HCT116 (cell line): Measurements from ENCODE around the gene LAMB2. TPM values are rescaled to one million over a fixed set of nuclear protein-coding genes. Genes with fewer than 3 reads are reported as not detected.

ENCODE experiments used
- ATAC-seq: fragments of 200-7000 bp; cut with Tn5 transposase; 2 replicates; pipeline ENCODE4 v1.9.1; 2020; ENCODE audit warnings: mild to moderate bottlenecking, moderate library complexity
- BruUV-seq: library from RNA; stranded (reverse); fragments of 400-500 nt; replicated peaks from 2 replicates; lab custom pipeline; 2021; lab: Mats Ljungman, UMichigan
- CTCF ChIA-PET: fragments of 300-600 bp; sonication (Branson Sonifier 250); formaldehyde crosslinking; loops from one replicate; lab custom pipeline; 2021; ENCODE audit warnings: antibody characterized with exemption; lab: Charles Lee
- POLR2A ChIA-PET: fragments of 300-600, 350-600 bp; sonication (Branson Sonifier 250); formaldehyde crosslinking; loops from one replicate; lab custom pipeline; 2021; ENCODE audit warnings: antibody characterized with exemption; lab: Charles Lee
- RAD21 ChIA-PET, 2 experiments: fragments of 300-600 bp; sonication (Branson Sonifier 250); formaldehyde crosslinking; loops; one replicate each; lab custom pipeline; 2023; ENCODE audit warnings: low total read pairs in 2 of 2; ENCODE audit not compliant: uncharacterized antibody in 2 of 2, unreplicated experiment in 2 of 2, low non-redundant PET in 1 of 2; lab: Charles Lee
- DNase-seq: peaks from one replicate; pipeline ENCODE4 v3.0.0-alpha.2; 2010; ENCODE audit warnings: low read depth, low spot score
- H2AFZ ChIP-seq: fragments of 200-600 bp; shearing (Covaris generic), sonication (generic); 2 replicates; pipeline ENCODE4 v1.6.1; 2017; ENCODE audit warnings: low read depth, mixed run types, mixed read lengths, antibody characterized with exemption, low read length; ENCODE audit not compliant: poor library complexity, severe bottlenecking
- H3K27ac ChIP-seq: 2 replicates; pipeline ENCODE4 v1.5.1; 2012; ENCODE audit warnings: low read depth, low read length
- H3K27me3 ChIP-seq: fragments of 200-600 bp; sonication (generic); 2 replicates; pipeline ENCODE4 v1.6.1; 2016; ENCODE audit warnings: mixed run types, low read length, mixed read lengths; ENCODE audit not compliant: insufficient read depth
- H3K36me3 ChIP-seq, 2 experiments: fragments of 200-500 bp in 1 of 2; fragments of 200-600 bp in 1 of 2; sonication (Bioruptor generic) in 1 of 2; sonication (generic) in 1 of 2; 2 replicates each; pipeline versions ENCODE4 v1.5.1 to v1.6.1; 2014 to 2016; ENCODE audit warnings: low read length in 2 of 2, inconsistent platforms in 1 of 2, mixed read lengths in 1 of 2, mixed run types in 1 of 2; ENCODE audit not compliant: insufficient read depth in 2 of 2, control insufficient read depth in 1 of 2
- H3K4me1 ChIP-seq, 2 experiments: fragments of 200-600 bp in 1 of 2; sonication (generic) in 1 of 2; 2 replicates each; pipeline versions ENCODE4 v1.5.1 to v1.6.1; 2012 to 2017; ENCODE audit warnings: low read length in 2 of 2, inconsistent platforms in 1 of 2, mild to moderate bottlenecking in 1 of 2, mixed read lengths in 1 of 2, mixed run types in 1 of 2, moderate library complexity in 1 of 2; ENCODE audit not compliant: insufficient read depth in 2 of 2, control insufficient read depth in 1 of 2
- H3K4me2 ChIP-seq: fragments of 200-600 bp; sonication (generic); 2 replicates; pipeline ENCODE4 v1.6.1; 2017; ENCODE audit warnings: mixed run types, low read length, mixed read lengths
- H3K4me3 ChIP-seq, 2 experiments: fragments of 200-600 bp in 1 of 2; sonication (generic) in 1 of 2; replicated peaks in 1 of 2; 2 replicates each; pipeline ENCODE4 v1.5.1; 2011 to 2016; ENCODE audit warnings: low read length in 2 of 2, control low read depth in 1 of 2, low read depth in 1 of 2, mild to moderate bottlenecking in 1 of 2, mixed read lengths in 1 of 2, mixed run types in 1 of 2
- H3K79me2 ChIP-seq: fragments of 200-600 bp; sonication (generic); 2 replicates; pipeline ENCODE4 v1.6.1; 2017; ENCODE audit warnings: mild to moderate bottlenecking, mixed run types, low read length, moderate library complexity, mixed read lengths; ENCODE audit not compliant: insufficient read depth
- H3K9ac ChIP-seq: fragments of 200-600 bp; sonication (generic); 2 replicates; pipeline ENCODE4 v1.6.1; 2016; ENCODE audit warnings: low read length, mixed read lengths
- H3K9me2 ChIP-seq: fragments of 200-600 bp; sonication (generic), shearing (Covaris generic); 2 replicates; pipeline ENCODE4 v1.6.1; 2017; ENCODE audit warnings: mixed run types, mild to moderate bottlenecking, moderate library complexity; ENCODE audit not compliant: insufficient read depth
- H3K9me3 ChIP-seq, 2 experiments: fragments of 200-500 bp in 1 of 2; fragments of 200-600 bp in 1 of 2; sonication (Bioruptor generic) in 1 of 2; sonication (generic) in 1 of 2; 2 replicates each; pipeline ENCODE4 v1.6.1; 2014 to 2017; ENCODE audit warnings: low read length in 2 of 2, mixed read lengths in 2 of 2, inconsistent platforms in 1 of 2, low read depth in 1 of 2, mild to moderate bottlenecking in 1 of 2, mixed run types in 1 of 2, moderate library complexity in 1 of 2; ENCODE audit not compliant: control insufficient read depth in 1 of 2, insufficient read depth in 1 of 2
- H4K20me1 ChIP-seq: fragments of 200-600 bp; sonication (generic), shearing (Covaris generic); 2 replicates; pipeline ENCODE4 v1.6.1; 2017; ENCODE audit warnings: mixed run types, mild to moderate bottlenecking, moderate library complexity; ENCODE audit not compliant: insufficient read depth
- ATF3 ChIP-seq: IDR thresholded peaks from 2 replicates; pipeline ENCODE4 v1.6.1; 2012
- CBX3 ChIP-seq: IDR thresholded peaks from 2 replicates; pipeline ENCODE4 v1.6.1; 2012; ENCODE audit warnings: low read depth
- EGR1 ChIP-seq: IDR thresholded peaks from 2 replicates; pipeline ENCODE4 v1.6.1; 2012; ENCODE audit warnings: low read depth
- ELF1 ChIP-seq: IDR thresholded peaks from 2 replicates; pipeline ENCODE4 v1.6.1; 2012; ENCODE audit warnings: low read depth, borderline replicate concordance
- EZH2 ChIP-seq: fragments of 200-600 bp; sonication (generic); IDR thresholded peaks from 2 replicates; pipeline ENCODE4 v1.6.1; 2017; ENCODE audit warnings: antibody characterized with exemption, mixed run types
- EZH2phosphoT487 ChIP-seq: fragments of 200-600 bp; IDR thresholded peaks from 2 replicates; pipeline ENCODE4 v1.6.1; 2018; ENCODE audit warnings: antibody characterized with exemption, borderline replicate concordance
- FOSL1 ChIP-seq: IDR thresholded peaks from 2 replicates; pipeline ENCODE4 v1.6.1; 2012; ENCODE audit warnings: low read depth
- JUND ChIP-seq: IDR thresholded peaks from 2 replicates; pipeline ENCODE4 v1.6.1; 2012
- POLR2A ChIP-seq: IDR thresholded peaks from 2 replicates; pipeline ENCODE4 v1.7.0; 2011; ENCODE audit warnings: borderline replicate concordance; ENCODE audit not compliant: insufficient read depth, insufficient read length; ENCODE audit errors: extremely low read depth
- REST ChIP-seq: IDR thresholded peaks from 2 replicates; pipeline ENCODE4 v1.6.1; 2012; ENCODE audit warnings: low read depth
- SIN3A ChIP-seq: IDR thresholded peaks from 2 replicates; pipeline ENCODE4 v1.6.1; 2012; ENCODE audit warnings: low read depth
- SRF ChIP-seq: IDR thresholded peaks from 2 replicates; pipeline ENCODE4 v1.6.1; 2012; ENCODE audit warnings: low read depth
- TCF7L2 ChIP-seq: IDR thresholded peaks from 2 replicates; pipeline ENCODE4 v1.7.0; 2011; ENCODE audit warnings: borderline replicate concordance, inconsistent platforms; ENCODE audit not compliant: insufficient read depth, insufficient read length; ENCODE audit errors: extremely low read depth
- YY1 ChIP-seq: IDR thresholded peaks from 2 replicates; pipeline ENCODE4 v1.6.1; 2011; ENCODE audit warnings: low read length, low read depth, moderate library complexity, mild to moderate bottlenecking; ENCODE audit not compliant: insufficient replicate concordance; ENCODE audit errors: extremely low read depth
- ZFX ChIP-seq: fragments of 450-650 bp; IDR thresholded peaks from 2 replicates; pipeline ENCODE4 v1.6.1; 2017
- ZNF274 ChIP-seq: fragments of 200-500 bp; sonication (Bioruptor generic); IDR thresholded peaks from 2 replicates; pipeline ENCODE4 v1.6.1; 2014; ENCODE audit warnings: mild to moderate bottlenecking, low read depth, low read length, inconsistent platforms
- intact Hi-C: fragments of 100-400 bp; cut with micrococcal nuclease; formaldehyde crosslinking; loops from 2 replicates; pipeline ENCODE4 v1.10.0; 2022
- total RNA-seq: library from RNA; stranded (reverse); gene quantifications from one replicate; pipeline ENCODE4 v1.2.1, GENCODE V29; 2021; ENCODE audit not compliant: unreplicated experiment
- TF ChIP-seq, protein P1 (sequence below): IDR thresholded peaks from 2 replicates; pipeline ENCODE4 v1.6.1; 2012

Gene LAMB2
- total RNA-seq, 1 experiment from 2014 or later = 213 TPM

DNA sequence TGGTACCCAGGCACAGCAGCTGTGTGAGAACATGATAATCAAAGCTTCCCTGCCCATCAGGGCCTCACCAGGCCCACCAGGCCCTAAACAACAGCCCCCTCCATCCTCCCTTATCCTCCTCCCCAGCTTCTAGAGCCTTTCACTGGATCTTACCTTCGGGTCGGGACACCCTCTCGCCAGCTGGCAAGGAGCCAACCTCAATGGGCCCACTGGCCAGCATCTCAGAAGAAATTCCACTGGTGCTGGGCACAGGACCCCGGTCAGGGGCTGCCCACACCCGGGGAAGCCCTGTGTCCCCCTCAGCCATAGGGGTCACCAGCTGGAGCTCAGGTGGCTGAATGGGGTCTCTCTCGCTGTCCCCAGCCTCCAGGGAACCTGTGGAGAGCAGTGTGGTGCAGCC lies 21.5 kb downstream of the LAMB2 start:
- DNase-seq (no peak), ATAC-seq (no peak)
- H3K4me2 ChIP-seq = no peak overlapping the region
- RAD21 ChIA-PET = interaction anchor here in 1 of 2 experiments (0.7 kb wide), 1 partner anchor 17 kb away, joined by 6 read pairs; the partner anchor contains the start of gene QRICH1
- no peaks in the 10 kb centered on the region for H3K79me2 ChIP-seq
- BruUV-seq = no TSS peak
- H3K4me3 ChIP-seq = no peak overlapping the region
- H4K20me1 ChIP-seq = no peaks in the 10 kb centered on the region
- H3K36me3 ChIP-seq = peaks cover 47 to 62% of the 10 kb centered on the region in 2 experiments
- intact Hi-C loops = no loop called here
- H3K9me3 ChIP-seq = no peaks in the 10 kb centered on the region
- H3K9me2 ChIP-seq = no peaks in the 10 kb centered on the region
- POLR2A ChIA-PET = interaction anchor here (1.0 kb wide), 1 partner anchor 90 kb away, joined by 3 read pairs; the partner anchor contains the start of gene NDUFAF3
- no peak overlapping the region for H3K27ac ChIP-seq
- H3K9ac ChIP-seq = no peak overlapping the region
- CTCF ChIA-PET = no interaction called here
- TF ChIP-seq EZH2phosphoT487 = no peak
- no peak for TF ChIP-seq EGR1
- no peak for TF ChIP-seq TCF7L2
- no peak for TF ChIP-seq YY1
- TF ChIP-seq, protein P1, sequence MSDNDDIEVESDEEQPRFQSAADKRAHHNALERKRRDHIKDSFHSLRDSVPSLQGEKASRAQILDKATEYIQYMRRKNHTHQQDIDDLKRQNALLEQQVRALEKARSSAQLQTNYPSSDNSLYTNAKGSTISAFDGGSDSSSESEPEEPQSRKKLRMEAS = no peak
- TF ChIP-seq POLR2A = no peak
- no peak for TF ChIP-seq FOSL1
- no peak for TF ChIP-seq EZH2
- no peak for TF ChIP-seq JUND
- TF ChIP-seq ZFX = no peak
- no peak for TF ChIP-seq SIN3A
- TF ChIP-seq ELF1 = no peak
- TF ChIP-seq SRF = no peak
- no peak overlapping the region for H2AFZ ChIP-seq
- H3K4me1 ChIP-seq = no peaks in the 10 kb centered on the region
- no peaks in the 10 kb centered on the region for H3K27me3 ChIP-seq

DNA sequence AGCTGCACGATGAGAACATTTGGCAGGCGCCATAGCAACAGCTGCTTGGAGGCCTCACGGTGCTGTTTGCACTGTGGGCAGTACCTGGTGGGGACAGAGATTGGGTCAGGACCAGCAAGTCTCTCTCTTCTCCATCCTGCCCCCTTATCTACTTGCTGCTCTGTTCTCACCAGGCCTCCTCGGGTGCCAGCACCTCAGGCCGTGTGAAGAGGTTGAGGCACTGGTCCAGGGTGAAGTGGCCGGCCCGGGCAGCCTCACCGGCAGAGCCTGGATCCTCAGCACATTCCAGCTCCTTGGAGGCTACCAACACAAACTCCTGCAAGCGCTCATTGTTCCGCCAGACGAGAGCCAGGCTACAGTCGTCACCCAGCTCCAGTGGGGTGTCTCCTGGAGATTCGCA lies 22.1 kb downstream of the LAMB2 start:
- Histone ChIP-seq H3K9me3 (no peaks in the 10 kb centered on the region), H3K4me2 (no peak overlapping the region), H3K27ac (no peak overlapping the region), H3K9me2 (no peaks in the 10 kb centered on the region), H2AFZ (no peak overlapping the region), H3K27me3 (no peaks in the 10 kb centered on the region), H3K79me2 (no peaks in the 10 kb centered on the region), H3K4me3 (no peak overlapping the region), H3K9ac (no peak overlapping the region), H3K36me3 (peaks cover 42 to 59% of the 10 kb centered on the region in 2 experiments), H4K20me1 (no peaks in the 10 kb centered on the region), H3K4me1 (peaks cover 0 to under 1% of the 10 kb centered on the region in 2 experiments; a peak in 1 of 4 replicates)
- ChIA-PET RAD21 (interaction anchor here in 1 of 2 experiments (0.7 kb wide), 1 partner anchor 17 kb away, joined by 6 read pairs; the partner anchor contains the start of gene QRICH1), CTCF (no interaction called here), POLR2A (interaction anchor here (1.0 kb wide), 1 partner anchor 89 kb away, joined by 3 read pairs; the partner anchor contains the start of gene NDUFAF3)
- ATAC-seq (no peak), DNase-seq (no peak)
- intact Hi-C loops = no loop called here
- TSS peak; percentile 13 for BruUV-seq
- TF ChIP-seq, protein P1 = no peak
- no peak for TF ChIP-seq REST
- TF ChIP-seq CBX3 = no peak
- TF ChIP-seq SIN3A = no peak
- no peak for TF ChIP-seq SRF
- no peak for TF ChIP-seq ATF3
- no peak for TF ChIP-seq POLR2A
- TF ChIP-seq ELF1 = no peak
- no peak for TF ChIP-seq ZNF274
